ENCODE data around the gene CDC42BPB. TPM values are rescaled to one million over a fixed set of nuclear protein-coding genes. Genes with fewer than 3 reads are reported as not detected.

Gene CDC42BPB
- total and polyA plus RNA-seq, 2 of the 13 experiments (the other 11 are each of a cell fraction or from before 2014, with no cell fraction given) = 19.7 to 32.3 TPM

- TF ChIP-seq ARID5B (CRISPR knock-in tag; IDR thresholded peaks at IDR 0.05) (peak; percentile 45; the same call in 1 of the 2 replicates), ETV6 (CRISPR knock-in tag; conservative IDR thresholded peaks at IDR 0.05) (peak; percentile 92), HOXA3 (CRISPR knock-in tag; IDR thresholded peaks at IDR 0.05) (0 out of 2 replicates have a peak, but pooled peaks have one; percentile 28), GABPB1 (CRISPR knock-in tag; IDR thresholded peaks at IDR 0.05) (peak; percentile 60; the same call in 1 of the 2 replicates), ZNF772 (CRISPR knock-in tag; IDR thresholded peaks at IDR 0.05) (no peak), SALL1 (CRISPR knock-in tag; IDR thresholded peaks at IDR 0.05) (peak; percentile 40; the same call in 1 of the 2 replicates), ELF3 (CRISPR knock-in tag; IDR thresholded peaks at IDR 0.05) (peak; percentile 76)
Measured at GRCh38 chr14:103066399-103066798, 9.1 kb upstream of the CDC42BPB start (continued).

GRCh38 chr14:103065861-103066260 is 8.5 kb upstream of the CDC42BPB start:
- Histone ChIP-seq H3K4me2 (ENCODE audit: low read depth, low read length) (no peak overlapping the region), H2AFZ (ENCODE audit: low read length) (no peak overlapping the region), H3K4me1 (ENCODE audit: insufficient read depth, low read length) (peaks cover 55% of the 10 kb centered on the region), H4K20me1 (ENCODE audit: insufficient read depth, low read length) (no peaks in the 10 kb centered on the region), H3K79me2 (ENCODE audit: insufficient read depth, low read length) (no peaks in the 10 kb centered on the region), H3K36me3 (replicated peaks in 1 of 2; ENCODE audit: control insufficient read depth in 1 of 2, insufficient read depth in 2 of 2, low read length in 2 of 2) (no peaks in the 10 kb centered on the region), H3K27ac (ENCODE audit: extremely low read length, insufficient read depth, low read length) (no peak overlapping the region), H3K9ac (ENCODE audit: insufficient read depth, low read depth, low read length) (no peak overlapping the region), H3K4me3 (replicated peaks in 1 of 3; ENCODE audit: insufficient read depth in 1 of 3, low read depth in 2 of 3, low read length in 3 of 3) (no peak overlapping the region), H3K9me3 (ENCODE audit: low read length) (no peaks in the 10 kb centered on the region), H3K27me3 (ENCODE audit: control insufficient read depth in 1 of 2, insufficient read depth in 2 of 2, low read length in 2 of 2) (peaks cover 0 to 13% of the 10 kb centered on the region in 2 experiments; a peak in 1 of 5 replicates)
- FAIRE-seq (no peak), DNase-seq (ENCODE audit: low spot score) (no peak), ATAC-seq (no peak)
- intact Hi-C loops (cut with micrococcal nuclease; ENCODE audit: unreplicated experiment) = no loop called here
- POLR2A ChIA-PET = no interaction called here
- in situ Hi-C loops (cut with HindIII; ENCODE audit: extremely low pct_ligation_motif_present, low pct_unique_long_range_greater_than_20kb) = no loop called here
- no TSS peak for BruUV-seq (replicated peaks)
- CTCF ChIA-PET (ENCODE audit: low intra/inter-chr PET ratio, low total read pairs) = no interaction called here
- 63% methylated on average over 6 of the region's 7 CpGs for WGBS (ENCODE audit: low lambda C conversion rate)
- TF ChIP-seq ZNF740 (CRISPR knock-in tag; IDR thresholded peaks at IDR 0.05) (no peak), NR2F6 (IDR thresholded peaks at IDR 0.05) (no peak), NR2F6 (CRISPR knock-in tag; IDR thresholded peaks at IDR 0.05) (no peak), ZNF839 (CRISPR knock-in tag; IDR thresholded peaks at IDR 0.05; ENCODE audit: borderline replicate concordance) (no peak), ZNF225 (CRISPR knock-in tag; IDR thresholded peaks at IDR 0.05) (no peak), ELF1 (CRISPR knock-in tag; IDR thresholded peaks at IDR 0.05) (no peak), MEIS1 (CRISPR knock-in tag; IDR thresholded peaks at IDR 0.05; ENCODE audit: borderline replicate concordance) (no peak), KDM1A (CRISPR knock-in tag; IDR thresholded peaks at IDR 0.05) (no peak), MAFG (CRISPR knock-in tag; IDR thresholded peaks at IDR 0.05) (no peak), ZNF468 (CRISPR knock-in tag; IDR thresholded peaks at IDR 0.05) (no peak), HMGXB4 (CRISPR knock-in tag; IDR thresholded peaks at IDR 0.05; ENCODE audit: borderline replicate concordance in 1 of 2, low read depth in 1 of 2) (no peak)
